Mesenchymal stem cell (in vitro differentiated cells and primary cell): Measurements from ENCODE around the gene ZNF217.
"Not testable (repeated sequence)": the region's sequence is repeated elsewhere in the genome, so short reads cannot be mapped to it uniquely, and the experiment has no call there.

Experiments
- DNase-seq: peaks from one replicate; pipeline ENCODE4 v3.0.0-alpha.2; 2013
- H2AFZ ChIP-seq: one replicate; pipeline ENCODE4 v1.6.1; 2013; ENCODE audit warnings: low read depth, mild to moderate bottlenecking, control low read depth, inconsistent platforms, low read length, moderate library complexity
- H2AK5ac ChIP-seq: 2 replicates; pipeline ENCODE4 v1.6.1; 2013; ENCODE audit warnings: low read length, moderate library complexity, mild to moderate bottlenecking, inconsistent platforms; ENCODE audit not compliant: severe bottlenecking
- H2BK120ac ChIP-seq: one replicate; pipeline ENCODE4 v1.6.1; 2013; ENCODE audit warnings: low read depth, mild to moderate bottlenecking, inconsistent platforms, low read length, moderate library complexity
- H2BK12ac ChIP-seq, 2 experiments: one replicate each; pipeline ENCODE4 v1.6.1; 2013; ENCODE audit warnings: inconsistent platforms in 2 of 2, low read length in 2 of 2, mild to moderate bottlenecking in 2 of 2, moderate library complexity in 2 of 2, control low read depth in 1 of 2
- H2BK15ac ChIP-seq: one replicate; pipeline ENCODE4 v1.6.1; 2013; ENCODE audit warnings: mild to moderate bottlenecking, low read depth, inconsistent platforms; ENCODE audit not compliant: poor library complexity, severe bottlenecking
- H2BK5ac ChIP-seq: 2 replicates; pipeline ENCODE4 v1.6.1; 2013; ENCODE audit warnings: low read depth, mild to moderate bottlenecking, low read length, control low read depth, inconsistent platforms; ENCODE audit not compliant: poor library complexity, severe bottlenecking
- H3K14ac ChIP-seq, 2 experiments: one replicate each; pipeline ENCODE4 v1.6.1; 2013; ENCODE audit warnings: inconsistent platforms in 2 of 2, low read length in 2 of 2, control low read depth in 1 of 2, mild to moderate bottlenecking in 1 of 2, moderate library complexity in 1 of 2
- H3K18ac ChIP-seq, 2 experiments: one replicate each; pipeline ENCODE4 v1.6.1; 2013; ENCODE audit warnings: inconsistent platforms in 2 of 2, low read length in 2 of 2, control low read depth in 1 of 2, low read depth in 1 of 2, mild to moderate bottlenecking in 1 of 2
- H3K23ac ChIP-seq, 2 experiments: one replicate each; pipeline ENCODE4 v1.6.1; 2013; ENCODE audit warnings: inconsistent platforms in 2 of 2, low read length in 2 of 2, mild to moderate bottlenecking in 2 of 2, moderate library complexity in 2 of 2, control low read depth in 1 of 2
- H3K27ac ChIP-seq: 2 replicates; pipeline ENCODE4 v1.5.1; 2013; ENCODE audit warnings: mild to moderate bottlenecking, moderate library complexity, low read length, control low read depth, inconsistent platforms; ENCODE audit not compliant: poor library complexity, severe bottlenecking
- H3K27me3 ChIP-seq, 2 experiments: 2 replicates each; pipeline versions ENCODE4 v1.6.1 to v1.7.0; 2013; ENCODE audit warnings: low read length in 2 of 2, mild to moderate bottlenecking in 2 of 2, moderate library complexity in 2 of 2, control low read depth in 1 of 2, inconsistent platforms in 1 of 2; ENCODE audit not compliant: control insufficient read depth in 1 of 2, insufficient read depth in 1 of 2
- H3K36me3 ChIP-seq, 2 experiments: 2 replicates each; pipeline versions ENCODE4 v1.6.1 to v1.7.0; 2013; ENCODE audit warnings: low read length in 2 of 2, control low read depth in 1 of 2, inconsistent platforms in 1 of 2, low read depth in 1 of 2, mild to moderate bottlenecking in 1 of 2; ENCODE audit not compliant: insufficient read depth in 2 of 2, control insufficient read depth in 1 of 2
- H3K4ac ChIP-seq, 2 experiments: one replicate each; pipeline ENCODE4 v1.6.1; 2013; ENCODE audit warnings: inconsistent platforms in 2 of 2, low read length in 2 of 2, mild to moderate bottlenecking in 2 of 2, moderate library complexity in 2 of 2, control low read depth in 1 of 2, low read depth in 1 of 2
- H3K4me1 ChIP-seq: 2 replicates; pipeline ENCODE4 v1.6.1; 2013; ENCODE audit warnings: low read depth, low read length, control low read depth; ENCODE audit not compliant: control insufficient read depth, insufficient read depth
- H3K4me2 ChIP-seq: 2 replicates; pipeline ENCODE4 v1.6.1; 2013; ENCODE audit warnings: low read length, mild to moderate bottlenecking, inconsistent platforms; ENCODE audit not compliant: poor library complexity, severe bottlenecking
- H3K4me3 ChIP-seq, 2 experiments: 2 replicates each; pipeline versions ENCODE4 v1.5.1 to v1.7.0; 2013; ENCODE audit warnings: low read length in 2 of 2, mild to moderate bottlenecking in 2 of 2, control low read depth in 1 of 2, low read depth in 1 of 2; ENCODE audit not compliant: insufficient read depth in 1 of 2
- H3K79me1 ChIP-seq: replicated peaks from 2 replicates; pipeline ENCODE4 v1.6.1; 2013; ENCODE audit warnings: mild to moderate bottlenecking, control low read depth, low read length, inconsistent platforms; ENCODE audit not compliant: poor library complexity, severe bottlenecking
- H3K9ac ChIP-seq: 2 replicates; pipeline ENCODE4 v1.7.0; 2013; ENCODE audit warnings: mild to moderate bottlenecking, low read length, moderate library complexity
- H3K9me3 ChIP-seq: 2 replicates; pipeline ENCODE4 v1.7.0; 2013; ENCODE audit warnings: mild to moderate bottlenecking, low read length; ENCODE audit not compliant: control insufficient read depth
- H4K8ac ChIP-seq: one replicate; pipeline ENCODE4 v1.6.1; 2013; ENCODE audit warnings: inconsistent platforms, mild to moderate bottlenecking, low read length, moderate library complexity
- H4K91ac ChIP-seq: one replicate; pipeline ENCODE4 v1.6.1; 2013; ENCODE audit warnings: mild to moderate bottlenecking, low read length, inconsistent platforms
- WGBS: methylation state at CpG from one replicate; pipeline ENCODE4 v1.1.7; 2013; ENCODE audit warnings: mixed read lengths; 5-methylcytosine and 5-hydroxymethylcytosine counted together

ZNF217 gene

GRCh38 chr20:53592992-53593465 lies 610 bp downstream of the ZNF217 start:
- Histone ChIP-seq H3K14ac (peak overlapping the region; percentile 11 to 75), H3K4me3 (peak overlapping the region; percentile 83 to 84), H2AFZ (no peak overlapping the region), H3K4me2 (peak overlapping the region; percentile 65), H2AK5ac (no peak overlapping the region), H2BK15ac (no peak overlapping the region), H2BK12ac (no peak overlapping the region), H4K91ac (peak overlapping the region; percentile 97), H3K4me1 (no peaks in the 10 kb centered on the region), H3K9ac (peak overlapping the region; percentile 98), H3K27ac (peak overlapping the region; percentile 81), H3K18ac (peak overlapping the region; percentile 90 to 97), H3K9me3 (no peaks in the 10 kb centered on the region), H2BK120ac (peak overlapping the region; percentile 77), H4K8ac (peak overlapping the region; percentile 88), H3K23ac (no peak overlapping the region), H3K79me1 (no peaks in the 10 kb centered on the region), H2BK5ac (peak overlapping the region; percentile 91), H3K36me3 (no peaks in the 10 kb centered on the region), H3K27me3 (no peaks in the 10 kb centered on the region), H3K4ac (peak overlapping the region in 1 of 2 experiments; percentile 89)
- peak; percentile 36 for DNase-seq
- 0% methylated on average over 22 of the region's 47 CpGs for WGBS

- not testable (repeated sequence) for H2BK12ac ChIP-seq, H3K9me3 ChIP-seq, H3K36me3 ChIP-seq, H3K79me1 ChIP-seq, H3K27me3 ChIP-seq, H2AK5ac ChIP-seq, H4K91ac ChIP-seq, H2AFZ ChIP-seq, H3K4me1 ChIP-seq, H4K8ac ChIP-seq, H3K23ac ChIP-seq
- peak overlapping the region in 1 of 2 experiments; percentile 88 for H3K4ac ChIP-seq
- peak overlapping the region in 1 of 2 experiments; percentile 65 for H3K14ac ChIP-seq
- peak overlapping the region; percentile 2 for H2BK15ac ChIP-seq
- peak overlapping the region; percentile 90 for H2BK5ac ChIP-seq
- peak overlapping the region; percentile 61 for H2BK120ac ChIP-seq
- peak overlapping the region; percentile 66 for H3K4me2 ChIP-seq
- peak overlapping the region in 1 of 2 experiments; percentile 48 for H3K18ac ChIP-seq
- peak overlapping the region; percentile 98 for H3K9ac ChIP-seq
- H3K27ac ChIP-seq = peak overlapping the region; percentile 81
- DNase-seq = peak; percentile 61
- H3K4me3 ChIP-seq = peak overlapping the region; percentile 51 to 83
- WGBS = 1% methylated on average over 25 of the region's 27 CpGs
Measured at GRCh38 chr20:53592454-53592991, 1.1 kb downstream of the ZNF217 start.

- H3K27me3 ChIP-seq, H2BK5ac ChIP-seq, H4K91ac ChIP-seq, H3K36me3 ChIP-seq, H3K14ac ChIP-seq, H3K4ac ChIP-seq, H3K79me1 ChIP-seq, H3K4me1 ChIP-seq, H2AFZ ChIP-seq, H3K23ac ChIP-seq, H2BK12ac ChIP-seq, DNase-seq, H4K8ac ChIP-seq, H3K9me3 ChIP-seq, H2AK5ac ChIP-seq: not testable (repeated sequence)
- Histone ChIP-seq H3K9ac (peak overlapping the region; percentile 98), H3K27ac (peak overlapping the region; percentile 72), H2BK120ac (peak overlapping the region; percentile 61), H3K4me2 (peak overlapping the region; percentile 66), H3K4me3 (peak overlapping the region in 1 of 2 experiments; percentile 83), H3K18ac (peak overlapping the region in 1 of 2 experiments; percentile 52), H2BK15ac (peak overlapping the region; percentile 2)
- 7% methylated on average over 5 of the region's 9 CpGs for WGBS
Measured at GRCh38 chr20:53591941-53592441, 1.6 kb downstream of the ZNF217 start.

GRCh38 chr20:53591206-53591741 lies 2.4 kb downstream of the ZNF217 start:
- H3K14ac ChIP-seq, H3K9me3 ChIP-seq, H3K27me3 ChIP-seq, H2BK5ac ChIP-seq, H3K79me1 ChIP-seq, H4K91ac ChIP-seq, H3K18ac ChIP-seq, H2BK12ac ChIP-seq, H3K4ac ChIP-seq, H2AK5ac ChIP-seq, H3K4me2 ChIP-seq, H4K8ac ChIP-seq, H3K4me1 ChIP-seq, H3K36me3 ChIP-seq, H3K23ac ChIP-seq, H2BK15ac ChIP-seq, H3K27ac ChIP-seq, H2BK120ac ChIP-seq, H2AFZ ChIP-seq: not testable (repeated sequence)
- peak; percentile 35 for DNase-seq
- WGBS = 6% methylated on average over 3 of the region's 4 CpGs
- peak overlapping the region; percentile 98 for H3K9ac ChIP-seq
- H3K4me3 ChIP-seq = peak overlapping the region in 1 of 2 experiments; percentile 83
